Measurements from ENCODE around the gene IL11RA.
A peak's percentile ranks its signal among the peaks of the same experiment; 100 is the strongest.

Gene IL11RA

GRCh38 chr9:34624475-34625185 is 27.4 kb upstream of the IL11RA start:
- Mint-ChIP-seq H3K27ac (no peak overlapping the region), H3K4me3 (no peak overlapping the region), H3K4me1 (peaks cover 34% of the 10 kb centered on the region), H3K36me3 (no peaks in the 10 kb centered on the region), H3K9me3 (no peaks in the 10 kb centered on the region)
- ATAC-seq: no peak
- DNase-seq (ENCODE audit: low spot score in 2 of 2): no peak

- DNase-seq (ENCODE audit: low spot score in 2 of 2): no peak
- ATAC-seq: no peak
- H3K4me1 Mint-ChIP-seq: peaks cover 30% of the 10 kb centered on the region
- no peak overlapping the region for H3K4me3 Mint-ChIP-seq
- no peaks in the 10 kb centered on the region for H3K36me3 Mint-ChIP-seq
- H3K9me3 Mint-ChIP-seq: no peaks in the 10 kb centered on the region
- H3K27ac Mint-ChIP-seq: no peak overlapping the region
These were observed 26.8 kb upstream of the IL11RA start for GRCh38 chr9:34625186-34625486.

GRCh38 chr9:34627716-34628655 is 24.0 kb upstream of the IL11RA start:
- Mint-ChIP-seq H3K9me3 (no peaks in the 10 kb centered on the region), H3K36me3 (no peaks in the 10 kb centered on the region), H3K4me1 (peaks cover 24% of the 10 kb centered on the region), H3K4me3 (peak overlapping the region; percentile 64), H3K27ac (no peak overlapping the region)
- DNase-seq (ENCODE audit: low spot score in 2 of 2) (no peak), ATAC-seq (no peak)

GRCh38 chr9:34628656-34629490 is 23.1 kb upstream of the IL11RA start, which contains the start of gene ARID3C:
Gene ARID3C (minus strand): TSS chr9:34629066. CDS start chr9:34628014, 1,052 bp downstream.
- Mint-ChIP-seq H3K4me1 (peaks cover 24% of the 10 kb centered on the region), H3K9me3 (no peaks in the 10 kb centered on the region), H3K36me3 (peaks cover under 1% of the 10 kb centered on the region), H3K4me3 (peak within 1 kb of the TSS; percentile 64), H3K27ac (no peak within 1 kb of the TSS)
- DNase-seq (ENCODE audit: low spot score in 2 of 2) (peak in 1 of 2 donors; percentile 56), ATAC-seq (peak; percentile 84)

GRCh38 chr9:34629491-34629808 is 22.5 kb upstream of the IL11RA start:
- H3K27ac Mint-ChIP-seq: no peak overlapping the region
- peaks cover 6% of the 10 kb centered on the region for H3K36me3 Mint-ChIP-seq
- DNase-seq (ENCODE audit: low spot score in 2 of 2) (no peak), ATAC-seq (no peak)
- peak overlapping the region; percentile 64 for H3K4me3 Mint-ChIP-seq
- H3K9me3 Mint-ChIP-seq: no peaks in the 10 kb centered on the region
- peaks cover 25% of the 10 kb centered on the region for H3K4me1 Mint-ChIP-seq

GRCh38 chr9:34630402-34631154 is 21.4 kb upstream of the IL11RA start:
- H3K27ac Mint-ChIP-seq: no peak overlapping the region
- DNase-seq (ENCODE audit: low spot score in 2 of 2) (no peak), ATAC-seq (no peak)
- no peaks in the 10 kb centered on the region for H3K9me3 Mint-ChIP-seq
- peaks cover 35% of the 10 kb centered on the region for H3K4me1 Mint-ChIP-seq
- peaks cover 11% of the 10 kb centered on the region for H3K36me3 Mint-ChIP-seq
- peak overlapping the region; percentile 64 for H3K4me3 Mint-ChIP-seq

GRCh38 chr9:34633166-34633565 is 18.8 kb upstream of the IL11RA start:
- no peak overlapping the region for H3K27ac Mint-ChIP-seq
- H3K9me3 Mint-ChIP-seq: no peaks in the 10 kb centered on the region
- peaks cover 22% of the 10 kb centered on the region for H3K36me3 Mint-ChIP-seq
- ATAC-seq: no peak
- no peak overlapping the region for H3K4me3 Mint-ChIP-seq
- DNase-seq (ENCODE audit: low spot score in 2 of 2): no peak
- peaks cover 47% of the 10 kb centered on the region for H3K4me1 Mint-ChIP-seq

- Mint-ChIP-seq H3K27ac (no peak overlapping the region), H3K4me3 (no peak overlapping the region)
These were observed 18.0 kb upstream of the IL11RA start for GRCh38 chr9:34633851-34634550.

GRCh38 chr9:34634551-34635248 is 17.3 kb upstream of the IL11RA start:
- peaks cover 22% of the 10 kb centered on the region for H3K36me3 Mint-ChIP-seq
- peak overlapping the region; percentile 89 for H3K4me3 Mint-ChIP-seq
- ATAC-seq (no peak), DNase-seq (ENCODE audit: low spot score in 2 of 2) (no peak)
- H3K4me1 Mint-ChIP-seq: peaks cover 41% of the 10 kb centered on the region
- peak overlapping the region; percentile 48 for H3K27ac Mint-ChIP-seq
- no peaks in the 10 kb centered on the region for H3K9me3 Mint-ChIP-seq

More at GRCh38 chr9:34633851-34634550, 18.0 kb upstream of the IL11RA start:
- DNase-seq (ENCODE audit: low spot score in 2 of 2): peak; percentile 67 to 83
- Mint-ChIP-seq H3K4me1 (peaks cover 48% of the 10 kb centered on the region), H3K36me3 (peaks cover 22% of the 10 kb centered on the region), H3K9me3 (no peaks in the 10 kb centered on the region)
- ATAC-seq: peak; percentile 44

GRCh38 chr9:34635556-34635955 is 16.4 kb upstream of the IL11RA start:
- DNase-seq (ENCODE audit: low spot score in 2 of 2) (no peak), ATAC-seq (no peak)
- Mint-ChIP-seq H3K4me1 (peaks cover 41% of the 10 kb centered on the region), H3K27ac (peak overlapping the region; percentile 48), H3K4me3 (peak overlapping the region; percentile 89), H3K9me3 (no peaks in the 10 kb centered on the region), H3K36me3 (peaks cover 22% of the 10 kb centered on the region)

GRCh38 chr9:34636791-34637355 is 15.1 kb upstream of the IL11RA start:
- peaks cover 47% of the 10 kb centered on the region for H3K4me1 Mint-ChIP-seq
- peaks cover 22% of the 10 kb centered on the region for H3K36me3 Mint-ChIP-seq
- ATAC-seq: peak; percentile 41
- H3K9me3 Mint-ChIP-seq: no peaks in the 10 kb centered on the region
- peak overlapping the region; percentile 89 for H3K4me3 Mint-ChIP-seq
- DNase-seq (ENCODE audit: low spot score in 2 of 2): peak; percentile 22 to 68
- H3K27ac Mint-ChIP-seq: peak overlapping the region; percentile 97

GRCh38 chr9:34637356-34638137 is 14.4 kb upstream of the IL11RA start, which contains the start of gene SIGMAR1:
Gene SIGMAR1 (minus strand): TSS chr9:34637787. CDS start chr9:34637697, 90 bp downstream.
- Mint-ChIP-seq H3K9me3 (no peaks in the 10 kb centered on the region), H3K27ac (peak within 1 kb of the TSS; percentile 97), H3K4me3 (peak within 1 kb of the TSS; percentile 89), H3K36me3 (peaks cover 22% of the 10 kb centered on the region), H3K4me1 (peaks cover 47% of the 10 kb centered on the region)
- DNase-seq (ENCODE audit: low spot score in 2 of 2) (peak; percentile 97 to 98), ATAC-seq (peak; percentile 95)

GRCh38 chr9:34638138-34638445 is 13.9 kb upstream of the IL11RA start:
- Mint-ChIP-seq H3K9me3 (no peaks in the 10 kb centered on the region), H3K4me3 (peak overlapping the region; percentile 89), H3K36me3 (peaks cover 22% of the 10 kb centered on the region), H3K27ac (peak overlapping the region; percentile 97), H3K4me1 (peaks cover 47% of the 10 kb centered on the region)
- DNase-seq (ENCODE audit: low spot score in 2 of 2) (no peak), ATAC-seq (no peak)

Data from stimulated activated effector memory CD8-positive, alpha-beta T cell treated with anti-CD3 and anti-CD28 coated beads, Interleukin-12 subunit alpha, Interleukin-12 subunit beta, amount 100 ng/mL, for 72 hours (primary cell).